Liver (tissue), 9 donors: ENCODE measurements around the gene TSEN34. TPM values are rescaled to one million over a fixed set of nuclear protein-coding genes. Genes with fewer than 3 reads are reported as not detected.
A peak's percentile ranks its signal among the peaks of the same experiment; 100 is the strongest.
"Not testable (repeated sequence)": the region's sequence is repeated elsewhere in the genome, so short reads cannot be mapped to it uniquely, and the experiment has no call there.

Experiments
- DNase-seq: peaks from one replicate; pipeline ENCODE4 v3.0.0-alpha.2; 2017; ENCODE audit warnings: low spot score
- H3K27ac ChIP-seq, 2 donors: one replicate each; pipeline ENCODE4 v1.7.0; 2013; ENCODE audit warnings: inconsistent platforms in 2 of 2, low read length in 2 of 2, control low read depth in 1 of 2, low read depth in 1 of 2, mild to moderate bottlenecking in 1 of 2
- H3K27me3 ChIP-seq, 4 donors: one replicate each; pipeline versions ENCODE4 v1.6.1 to v1.7.0; 2013; ENCODE audit warnings: low read length in 3 of 4, inconsistent platforms in 1 of 4, mild to moderate bottlenecking in 1 of 4, moderate library complexity in 1 of 4; ENCODE audit not compliant: control insufficient read depth in 4 of 4, insufficient read depth in 4 of 4
- H3K36me3 ChIP-seq, 4 donors: one replicate each; pipeline versions ENCODE4 v1.6.1 to v1.7.0; 2013; ENCODE audit warnings: low read length in 3 of 4, mild to moderate bottlenecking in 3 of 4, low read depth in 1 of 4, moderate library complexity in 1 of 4; ENCODE audit not compliant: control insufficient read depth in 4 of 4, insufficient read depth in 3 of 4
- H3K4me1 ChIP-seq, 4 donors: one replicate each; pipeline versions ENCODE4 v1.6.1 to v1.7.0; 2013; ENCODE audit warnings: low read length in 3 of 4, mild to moderate bottlenecking in 3 of 4, moderate library complexity in 1 of 4; ENCODE audit not compliant: control insufficient read depth in 4 of 4, insufficient read depth in 4 of 4
- H3K4me3 ChIP-seq, 3 donors: one replicate each; pipeline versions ENCODE4 v1.6.1 to v1.7.0; 2013; ENCODE audit warnings: low read length in 3 of 3, control low read depth in 1 of 3, low read depth in 1 of 3, mild to moderate bottlenecking in 1 of 3
- H3K9ac ChIP-seq, 2 donors: one replicate each; pipeline ENCODE4 v1.7.0; 2013; ENCODE audit warnings: low read length in 2 of 2, mild to moderate bottlenecking in 2 of 2, moderate library complexity in 2 of 2, control low read depth in 1 of 2, low read depth in 1 of 2
- H3K9me3 ChIP-seq, 4 donors: one replicate each; pipeline versions ENCODE4 v1.6.1 to v1.7.0; 2013; ENCODE audit warnings: low read length in 3 of 4; ENCODE audit not compliant: control insufficient read depth in 4 of 4
- FOXA1 ChIP-seq: IDR thresholded peaks from 2 replicates; pipeline ENCODE4 v1.6.1; 2016; ENCODE audit warnings: antibody characterized with exemption
- HNF4A ChIP-seq, 2 donors: conservative IDR thresholded peaks; 2 replicates each; pipeline ENCODE4 v1.6.1; 2016; ENCODE audit warnings: antibody characterized with exemption in 2 of 2, mild to moderate bottlenecking in 2 of 2
- HNF4G ChIP-seq: IDR thresholded peaks from 2 replicates; pipeline ENCODE4 v1.6.1; 2016; ENCODE audit warnings: antibody characterized with exemption
- JUND ChIP-seq, 2 donors: IDR thresholded peaks; 2 replicates each; pipeline ENCODE4 v1.6.1; 2016; ENCODE audit warnings: antibody characterized with exemption in 2 of 2
- NR2F2 ChIP-seq: IDR thresholded peaks from 2 replicates; pipeline ENCODE4 v1.6.1; 2016; ENCODE audit warnings: antibody characterized with exemption
- RAD21 ChIP-seq, 2 donors: IDR thresholded peaks; 2 replicates each; pipeline ENCODE4 v1.6.1; 2016; ENCODE audit warnings: antibody characterized with exemption in 2 of 2, mild to moderate bottlenecking in 2 of 2
- RXRA ChIP-seq, 2 donors: IDR thresholded peaks; 2 replicates each; pipeline ENCODE4 v1.6.1; 2017 to 2018; ENCODE audit warnings: antibody characterized with exemption in 2 of 2, mild to moderate bottlenecking in 1 of 2
- SP1 ChIP-seq: IDR thresholded peaks from 2 replicates; pipeline ENCODE4 v1.6.1; 2018; ENCODE audit warnings: antibody characterized with exemption, mild to moderate bottlenecking
- TAF1 ChIP-seq: conservative IDR thresholded peaks from 2 replicates; pipeline ENCODE4 v1.6.1; 2016; ENCODE audit warnings: antibody characterized with exemption, mild to moderate bottlenecking
- YY1 ChIP-seq: IDR thresholded peaks from 2 replicates; pipeline ENCODE4 v1.6.1; 2016; ENCODE audit warnings: antibody characterized with exemption, mild to moderate bottlenecking
- WGBS: extraction: QIAGEN DNeasy Blood & Tissue Kit; methylation state at CpG from one replicate; pipeline ENCODE4 v1.1.7; 2013; 5-methylcytosine and 5-hydroxymethylcytosine counted together
- polyA plus RNA-seq, 2 donors: library from polyadenylated mRNA; stranded (reverse) in 1 of 2; unstranded in 1 of 2; fragments of 200-250 nt in 1 of 2; fragments of >200 nt in 1 of 2; fragmentation: Nextera tagmentation in 1 of 2; extraction: Ambion mirVana in 1 of 2; gene quantifications; one replicate each; pipeline versions ENCODE4 v1.2.1 to v1.2.3, GENCODE V29; 2013 to 2015
- total RNA-seq, 2 donors: library from RNA; depleted of rRNA; stranded (reverse); fragments of >200 nt; gene quantifications; one replicate each; pipeline ENCODE4 v1.2.3, GENCODE V29; 2014
- TF ChIP-seq, protein P1 (sequence below): fragments of 150-350 bp; IDR thresholded peaks from 2 replicates; pipeline ENCODE4 v1.5.1; 2017; ENCODE audit warnings: improper control_type of control experiment, low read depth, low read length; ENCODE audit not compliant: missing input control
- TF ChIP-seq, protein P2 (sequence below): IDR thresholded peaks from 2 replicates; pipeline ENCODE4 v1.6.1; 2016; ENCODE audit warnings: antibody characterized with exemption
- TF ChIP-seq, protein P3 (sequence below): IDR thresholded peaks from 2 replicates; pipeline ENCODE4 v1.6.1; 2016; ENCODE audit warnings: antibody characterized with exemption, mild to moderate bottlenecking
- TF ChIP-seq, protein P4 (sequence below): IDR thresholded peaks from 2 replicates; pipeline ENCODE4 v1.6.1; 2016; ENCODE audit warnings: antibody characterized with exemption
- donor health status: healthy.
- donor health status: healthy.
- donor health status: healthy.
- donor health status: healthy.
- donor health status: healthy.

TSEN34 gene
- total and polyA plus RNA-seq, 4 donors = 15.5 to 37.9 (median 24.6) TPM

DNA sequence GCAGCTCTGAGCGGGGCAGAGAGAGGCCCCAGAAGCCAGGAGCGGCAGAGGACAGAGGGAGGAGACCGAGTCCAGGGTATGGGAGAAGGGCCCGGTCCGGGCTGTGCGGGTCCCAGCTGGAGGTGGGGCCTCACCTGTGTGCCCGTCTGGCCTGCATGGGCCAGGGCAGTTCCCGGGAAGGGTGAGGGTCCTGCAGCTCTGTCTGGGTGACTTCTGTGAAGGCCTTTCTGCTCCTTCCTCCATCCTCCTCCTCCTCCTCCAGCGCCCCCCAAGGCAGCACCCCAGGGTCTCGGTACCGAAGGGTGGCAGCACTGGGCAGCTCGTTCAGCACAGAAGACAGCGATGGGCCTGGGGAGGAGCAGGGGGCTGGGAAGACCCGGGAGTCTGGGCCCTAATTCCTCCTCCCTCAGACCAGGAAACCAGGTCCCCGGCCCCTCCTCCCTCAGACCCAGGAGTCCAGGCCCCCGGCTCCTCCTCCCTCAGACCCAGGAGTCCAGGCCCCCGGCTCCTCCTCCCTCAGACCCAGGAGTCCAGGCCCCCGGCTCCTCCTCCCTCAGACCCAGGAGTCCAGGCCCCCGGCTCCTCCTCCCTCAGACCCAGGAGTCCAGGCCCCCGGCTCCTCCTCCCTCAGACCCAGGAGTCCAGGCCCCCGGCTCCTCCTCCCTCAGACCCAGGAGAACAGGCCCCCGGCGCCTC lies 19.2 kb upstream of the TSEN34 start:
- H3K36me3 ChIP-seq, H3K4me1 ChIP-seq, H3K9me3 ChIP-seq, H3K9ac ChIP-seq, H3K27ac ChIP-seq, DNase-seq, H3K4me3 ChIP-seq, H3K27me3 ChIP-seq: not testable (repeated sequence)
- WGBS = 80% methylated on average over 17 of the region's 23 CpGs

DNA sequence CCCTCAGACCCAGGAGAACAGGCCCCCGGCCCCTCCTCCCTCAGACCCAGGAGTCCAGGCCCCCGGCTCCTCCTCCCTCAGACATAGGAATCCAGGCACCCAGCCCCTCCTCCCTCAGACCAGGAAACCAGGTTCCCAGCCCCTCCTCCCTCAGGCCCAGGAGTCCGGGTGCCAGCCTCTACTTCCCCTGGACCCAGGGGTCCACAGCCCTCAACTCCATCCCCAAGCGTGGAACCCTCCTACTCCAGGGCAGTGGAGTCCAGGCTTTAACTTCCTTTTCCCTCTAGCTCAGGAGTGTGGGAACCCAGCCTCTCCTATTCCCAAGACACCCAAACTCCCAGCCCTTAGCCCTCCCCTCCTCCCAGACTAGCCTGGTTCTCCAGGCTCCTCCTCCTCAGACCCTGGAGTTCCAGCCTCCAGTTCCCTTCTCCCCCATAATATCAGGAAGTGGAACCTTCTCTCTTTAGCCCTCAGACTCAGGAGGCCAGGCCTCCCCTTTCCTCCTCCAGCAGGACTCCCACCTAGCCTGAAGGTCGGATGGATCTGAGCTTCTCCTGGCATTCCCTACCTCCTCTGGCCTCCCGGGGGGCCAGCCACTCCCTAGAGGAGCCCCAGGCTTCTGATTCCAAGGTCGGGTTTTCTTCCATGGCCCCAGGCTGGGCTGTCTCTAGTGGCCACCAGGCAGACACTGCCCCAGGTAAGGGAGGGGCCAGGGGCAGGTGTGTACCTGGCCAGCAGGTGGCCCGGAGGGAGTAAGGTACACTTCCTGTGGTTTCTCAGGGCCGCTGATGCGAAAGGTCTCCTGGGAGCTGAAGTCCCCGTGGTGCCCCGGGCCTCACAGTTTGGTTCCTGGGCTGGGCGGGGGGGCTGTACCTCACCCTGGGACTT lies 18.4 kb upstream of the TSEN34 start, which contains the start of gene TMC4:
TMC4 (minus strand) TSS at position 690 of the 888 bp plus-strand sequence; CDS start at position 647, 43 bp downstream.
- Histone ChIP-seq H3K9me3 (no peaks in the 10 kb centered on the region), H3K27ac (no peak within 1 kb of the TSS), H3K4me1 (no peaks in the 10 kb centered on the region), H3K9ac (no peak within 1 kb of the TSS), H3K4me3 (no peak within 1 kb of the TSS), H3K36me3 (peaks cover 0 to 5% (median 2%) of the 10 kb centered on the region in 4 donors), H3K27me3 (no peaks in the 10 kb centered on the region)
- DNase-seq = no peak
- 23% methylated on average over 13 of the region's 13 CpGs for WGBS
- TF ChIP-seq JUND (IDR thresholded peaks at IDR 0.05) (no peak), RAD21 (IDR thresholded peaks at IDR 0.05) (peak in 1 of 2 donors; percentile 17), NR2F2 (no peak), HNF4G (no peak), SP1 (no peak), RXRA (IDR thresholded peaks at IDR 0.05) (no peak), HNF4A (conservative IDR thresholded peaks at IDR 0.05) (no peak), TAF1 (no peak)
- TF ChIP-seq, protein P1, sequence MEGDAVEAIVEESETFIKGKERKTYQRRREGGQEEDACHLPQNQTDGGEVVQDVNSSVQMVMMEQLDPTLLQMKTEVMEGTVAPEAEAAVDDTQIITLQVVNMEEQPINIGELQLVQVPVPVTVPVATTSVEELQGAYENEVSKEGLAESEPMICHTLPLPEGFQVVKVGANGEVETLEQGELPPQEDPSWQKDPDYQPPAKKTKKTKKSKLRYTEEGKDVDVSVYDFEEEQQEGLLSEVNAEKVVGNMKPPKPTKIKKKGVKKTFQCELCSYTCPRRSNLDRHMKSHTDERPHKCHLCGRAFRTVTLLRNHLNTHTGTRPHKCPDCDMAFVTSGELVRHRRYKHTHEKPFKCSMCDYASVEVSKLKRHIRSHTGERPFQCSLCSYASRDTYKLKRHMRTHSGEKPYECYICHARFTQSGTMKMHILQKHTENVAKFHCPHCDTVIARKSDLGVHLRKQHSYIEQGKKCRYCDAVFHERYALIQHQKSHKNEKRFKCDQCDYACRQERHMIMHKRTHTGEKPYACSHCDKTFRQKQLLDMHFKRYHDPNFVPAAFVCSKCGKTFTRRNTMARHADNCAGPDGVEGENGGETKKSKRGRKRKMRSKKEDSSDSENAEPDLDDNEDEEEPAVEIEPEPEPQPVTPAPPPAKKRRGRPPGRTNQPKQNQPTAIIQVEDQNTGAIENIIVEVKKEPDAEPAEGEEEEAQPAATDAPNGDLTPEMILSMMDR = peak; percentile 12
- TF ChIP-seq, protein P2, sequence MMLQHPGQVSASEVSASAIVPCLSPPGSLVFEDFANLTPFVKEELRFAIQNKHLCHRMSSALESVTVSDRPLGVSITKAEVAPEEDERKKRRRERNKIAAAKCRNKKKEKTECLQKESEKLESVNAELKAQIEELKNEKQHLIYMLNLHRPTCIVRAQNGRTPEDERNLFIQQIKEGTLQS = no peak

DNA sequence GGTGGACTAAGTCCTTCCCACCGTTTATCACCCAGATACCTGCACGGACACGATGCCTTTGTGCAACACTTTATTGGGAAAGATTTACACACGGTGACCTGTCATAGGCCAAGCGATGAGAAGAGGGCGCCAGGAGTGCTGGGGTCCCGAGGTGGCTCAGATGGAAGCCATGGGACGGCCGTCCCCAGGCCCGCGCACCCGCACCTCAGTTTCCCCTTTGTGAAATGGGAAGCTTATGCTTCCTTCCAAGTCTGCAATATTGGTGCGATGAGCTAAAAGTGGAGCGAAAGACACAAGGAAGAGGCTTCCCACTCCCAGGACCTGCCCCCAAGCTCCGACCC lies 17.8 kb upstream of the TSEN34 start:
- TF ChIP-seq, protein P3, sequence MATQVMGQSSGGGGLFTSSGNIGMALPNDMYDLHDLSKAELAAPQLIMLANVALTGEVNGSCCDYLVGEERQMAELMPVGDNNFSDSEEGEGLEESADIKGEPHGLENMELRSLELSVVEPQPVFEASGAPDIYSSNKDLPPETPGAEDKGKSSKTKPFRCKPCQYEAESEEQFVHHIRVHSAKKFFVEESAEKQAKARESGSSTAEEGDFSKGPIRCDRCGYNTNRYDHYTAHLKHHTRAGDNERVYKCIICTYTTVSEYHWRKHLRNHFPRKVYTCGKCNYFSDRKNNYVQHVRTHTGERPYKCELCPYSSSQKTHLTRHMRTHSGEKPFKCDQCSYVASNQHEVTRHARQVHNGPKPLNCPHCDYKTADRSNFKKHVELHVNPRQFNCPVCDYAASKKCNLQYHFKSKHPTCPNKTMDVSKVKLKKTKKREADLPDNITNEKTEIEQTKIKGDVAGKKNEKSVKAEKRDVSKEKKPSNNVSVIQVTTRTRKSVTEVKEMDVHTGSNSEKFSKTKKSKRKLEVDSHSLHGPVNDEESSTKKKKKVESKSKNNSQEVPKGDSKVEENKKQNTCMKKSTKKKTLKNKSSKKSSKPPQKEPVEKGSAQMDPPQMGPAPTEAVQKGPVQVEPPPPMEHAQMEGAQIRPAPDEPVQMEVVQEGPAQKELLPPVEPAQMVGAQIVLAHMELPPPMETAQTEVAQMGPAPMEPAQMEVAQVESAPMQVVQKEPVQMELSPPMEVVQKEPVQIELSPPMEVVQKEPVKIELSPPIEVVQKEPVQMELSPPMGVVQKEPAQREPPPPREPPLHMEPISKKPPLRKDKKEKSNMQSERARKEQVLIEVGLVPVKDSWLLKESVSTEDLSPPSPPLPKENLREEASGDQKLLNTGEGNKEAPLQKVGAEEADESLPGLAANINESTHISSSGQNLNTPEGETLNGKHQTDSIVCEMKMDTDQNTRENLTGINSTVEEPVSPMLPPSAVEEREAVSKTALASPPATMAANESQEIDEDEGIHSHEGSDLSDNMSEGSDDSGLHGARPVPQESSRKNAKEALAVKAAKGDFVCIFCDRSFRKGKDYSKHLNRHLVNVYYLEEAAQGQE = no peak
- TF ChIP-seq JUND (IDR thresholded peaks at IDR 0.05) = no peak
- no peak for TF ChIP-seq RAD21 (IDR thresholded peaks at IDR 0.05)
- TF ChIP-seq, protein P4, sequence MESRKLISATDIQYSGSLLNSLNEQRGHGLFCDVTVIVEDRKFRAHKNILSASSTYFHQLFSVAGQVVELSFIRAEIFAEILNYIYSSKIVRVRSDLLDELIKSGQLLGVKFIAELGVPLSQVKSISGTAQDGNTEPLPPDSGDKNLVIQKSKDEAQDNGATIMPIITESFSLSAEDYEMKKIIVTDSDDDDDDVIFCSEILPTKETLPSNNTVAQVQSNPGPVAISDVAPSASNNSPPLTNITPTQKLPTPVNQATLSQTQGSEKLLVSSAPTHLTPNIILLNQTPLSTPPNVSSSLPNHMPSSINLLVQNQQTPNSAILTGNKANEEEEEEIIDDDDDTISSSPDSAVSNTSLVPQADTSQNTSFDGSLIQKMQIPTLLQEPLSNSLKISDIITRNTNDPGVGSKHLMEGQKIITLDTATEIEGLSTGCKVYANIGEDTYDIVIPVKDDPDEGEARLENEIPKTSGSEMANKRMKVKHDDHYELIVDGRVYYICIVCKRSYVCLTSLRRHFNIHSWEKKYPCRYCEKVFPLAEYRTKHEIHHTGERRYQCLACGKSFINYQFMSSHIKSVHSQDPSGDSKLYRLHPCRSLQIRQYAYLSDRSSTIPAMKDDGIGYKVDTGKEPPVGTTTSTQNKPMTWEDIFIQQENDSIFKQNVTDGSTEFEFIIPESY = no peak
- no peak for TF ChIP-seq YY1
- TF ChIP-seq, protein P1 = no peak
- TF ChIP-seq FOXA1 = no peak
- 36% methylated on average over 15 of the region's 15 CpGs for WGBS
- no peak for DNase-seq
- H3K27me3 ChIP-seq = no peaks in the 10 kb centered on the region
- H3K9me3 ChIP-seq = no peaks in the 10 kb centered on the region
- no peak overlapping the region for H3K9ac ChIP-seq
- H3K4me3 ChIP-seq = no peak overlapping the region
- H3K27ac ChIP-seq = no peak overlapping the region
- no peaks in the 10 kb centered on the region for H3K4me1 ChIP-seq
- peaks cover 0 to 5% (median 2%) of the 10 kb centered on the region in 4 donors for H3K36me3 ChIP-seq
